ENCODE measurements around the gene SULT2B1. TPM values are rescaled to one million over a fixed set of nuclear protein-coding genes. Genes with fewer than 3 reads are reported as not detected.
A peak's percentile ranks its signal among the peaks of the same experiment; 100 is the strongest.

SULT2B1 gene
- polyA plus RNA-seq, 2 of the 4 experiments (the other 2 are of a cell fraction), result 22.2 to 34.3 TPM

- peak; percentile 91 to 100 for TF ChIP-seq JUN (IDR thresholded peaks at IDR 0.05)
- peak; percentile 97; the same call in 2 of the 3 replicates for TF ChIP-seq BCL3 (IDR thresholded peaks at IDR 0.05)
- no peak for TF ChIP-seq RNF2 (IDR thresholded peaks at IDR 0.05; ENCODE audit: borderline replicate concordance, low read depth)
- TF ChIP-seq JUNB (IDR thresholded peaks at IDR 0.05), result peak; percentile 95
- TF ChIP-seq HEYL (CRISPR knock-in tag; IDR thresholded peaks at IDR 0.05), result no peak
- no peak for TF ChIP-seq TP53 (CRISPR knock-in tag; IDR thresholded peaks at IDR 0.05)
- TF ChIP-seq RFX5 (IDR thresholded peaks at IDR 0.05), result no peak
- TF ChIP-seq BHLHE40 (IDR thresholded peaks at IDR 0.05; ENCODE audit: low read depth, low read length), result peak; percentile 28; the same call in 1 of the 2 replicates
- TF ChIP-seq USF2 (IDR thresholded peaks at IDR 0.05), result no peak
- TF ChIP-seq ATOH8 (CRISPR knock-in tag; IDR thresholded peaks at IDR 0.05; ENCODE audit: low read depth), result peak; percentile 96
- TF ChIP-seq FOSL2 (IDR thresholded peaks at IDR 0.05), result peak; percentile 88
- TF ChIP-seq FOSL2 (CRISPR knock-in tag; IDR thresholded peaks at IDR 0.05), result peak; percentile 95
- TF ChIP-seq PHF8 (IDR thresholded peaks at IDR 0.05; ENCODE audit: borderline replicate concordance, low read depth), result no peak
- no peak for TF ChIP-seq CBX2 (IDR thresholded peaks at IDR 0.05; ENCODE audit: borderline replicate concordance, low read depth)
- TF ChIP-seq HES2 (IDR thresholded peaks at IDR 0.05), result peak; percentile 80
- TF ChIP-seq RCOR1 (IDR thresholded peaks at IDR 0.05; ENCODE audit: low read depth, low read length), result no peak
- TF ChIP-seq SREBF2 (IDR thresholded peaks at IDR 0.05), result no peak
- TF ChIP-seq EHMT2 (IDR thresholded peaks at IDR 0.05; ENCODE audit: low read depth), result no peak
- peak; percentile 99 for TF ChIP-seq ZFP36 (IDR thresholded peaks at IDR 0.05; ENCODE audit: borderline replicate concordance, partially characterized antibody)
- TF ChIP-seq ZNF302 (CRISPR knock-in tag; IDR thresholded peaks at IDR 0.05), result no peak
- peak; percentile 76; the same call in 1 of the 2 replicates for TF ChIP-seq MYC (IDR thresholded peaks at IDR 0.05; ENCODE audit: borderline replicate concordance, low read length)
- peak; percentile 75 for TF ChIP-seq SMC3 (IDR thresholded peaks at IDR 0.05)
- TF ChIP-seq HOXB13 (CRISPR knock-in tag; IDR thresholded peaks at IDR 0.05; ENCODE audit: low read depth), result no peak; the same call in 1 of the 2 replicates
- no peak for TF ChIP-seq EHF (CRISPR knock-in tag; IDR thresholded peaks at IDR 0.05)
- no peak for TF ChIP-seq HOXA7 (CRISPR knock-in tag; IDR thresholded peaks at IDR 0.05)
- no peak for TF ChIP-seq ELK1 (IDR thresholded peaks at IDR 0.05; ENCODE audit: low read depth, low read length)
- TF ChIP-seq CEBPB (IDR thresholded peaks at IDR 0.05), result peak; percentile 93 to 97
- no peak for TF ChIP-seq ZSCAN20 (CRISPR knock-in tag; IDR thresholded peaks at IDR 0.05)
- peak; percentile 100 for TF ChIP-seq ESRRA (IDR thresholded peaks at IDR 0.05; ENCODE audit: borderline replicate concordance, low read length)
- TF ChIP-seq FOSB (CRISPR knock-in tag; IDR thresholded peaks at IDR 0.05), result no peak
- TF ChIP-seq KDM1A (IDR thresholded peaks at IDR 0.05; ENCODE audit: low read depth), result peak; percentile 90
Measured at GRCh38 chr19:48553676-48554384, 1.9 kb downstream of the SULT2B1 start (continued).

All from A549 (cell line).